ENCODE data around the gene PTPRA.

Gene PTPRA

GRCh38 chr20:2909953-2910352 is 36.7 kb downstream of the PTPRA start:
- no peak for TF ChIP-seq CTCF (IDR thresholded peaks at IDR 0.05)
- no peaks in the 10 kb centered on the region for H3K4me1 ChIP-seq (ENCODE audit: control insufficient read depth in 1 of 2, insufficient read depth in 1 of 2, low read depth in 1 of 2, low read length in 1 of 2)
- H3K27ac ChIP-seq, result no peak overlapping the region
- no peak overlapping the region for H3K4me3 ChIP-seq (ENCODE audit: low read depth in 1 of 2, low read length in 1 of 2)
- no peaks in the 10 kb centered on the region for H3K9me3 ChIP-seq
- no peaks in the 10 kb centered on the region for H3K27me3 ChIP-seq
- H3K36me3 ChIP-seq, result no peaks in the 10 kb centered on the region

- no peaks in the 10 kb centered on the region for H3K9me3 ChIP-seq
- H3K4me1 ChIP-seq (ENCODE audit: control insufficient read depth in 1 of 2, insufficient read depth in 1 of 2, low read depth in 1 of 2, low read length in 1 of 2), result peaks cover 3 to 6% of the 10 kb centered on the region in 2 experiments
- no peaks in the 10 kb centered on the region for H3K27me3 ChIP-seq
- no peak overlapping the region for H3K4me3 ChIP-seq (ENCODE audit: low read depth in 1 of 2, low read length in 1 of 2)
- H3K36me3 ChIP-seq, result no peaks in the 10 kb centered on the region
- TF ChIP-seq CTCF (IDR thresholded peaks at IDR 0.05), result no peak
- H3K27ac ChIP-seq, result no peak overlapping the region
These were observed 37.9 kb downstream of the PTPRA start for GRCh38 chr20:2911200-2911599.

GRCh38 chr20:2914160-2914559 is 40.9 kb downstream of the PTPRA start:
- no peak for TF ChIP-seq CTCF (IDR thresholded peaks at IDR 0.05)
- Histone ChIP-seq H3K4me3 (ENCODE audit: low read depth in 1 of 2, low read length in 1 of 2) (no peak overlapping the region), H3K27me3 (no peaks in the 10 kb centered on the region), H3K36me3 (no peaks in the 10 kb centered on the region), H3K27ac (no peak overlapping the region), H3K9me3 (no peaks in the 10 kb centered on the region), H3K4me1 (ENCODE audit: control insufficient read depth in 1 of 2, insufficient read depth in 1 of 2, low read depth in 1 of 2, low read length in 1 of 2) (peaks cover 27 to 32% of the 10 kb centered on the region in 2 experiments)

- no peak for TF ChIP-seq CTCF (IDR thresholded peaks at IDR 0.05)
- peaks cover 27 to 32% of the 10 kb centered on the region in 2 experiments for H3K4me1 ChIP-seq (ENCODE audit: control insufficient read depth in 1 of 2, insufficient read depth in 1 of 2, low read depth in 1 of 2, low read length in 1 of 2)
- H3K9me3 ChIP-seq, result no peaks in the 10 kb centered on the region
- H3K27ac ChIP-seq, result peak overlapping the region; percentile 65
- no peaks in the 10 kb centered on the region for H3K27me3 ChIP-seq
- no peaks in the 10 kb centered on the region for H3K36me3 ChIP-seq
- H3K4me3 ChIP-seq (ENCODE audit: low read depth in 1 of 2, low read length in 1 of 2), result no peak overlapping the region
These were observed 44.0 kb downstream of the PTPRA start for GRCh38 chr20:2917266-2917665.

- Histone ChIP-seq H3K9me3 (no peaks in the 10 kb centered on the region), H3K4me1 (ENCODE audit: control insufficient read depth in 1 of 2, insufficient read depth in 1 of 2, low read depth in 1 of 2, low read length in 1 of 2) (peaks cover 27 to 32% of the 10 kb centered on the region in 2 experiments), H3K27ac (peak overlapping the region; percentile 47), H3K27me3 (no peaks in the 10 kb centered on the region), H3K36me3 (no peaks in the 10 kb centered on the region), H3K4me3 (ENCODE audit: low read depth in 1 of 2, low read length in 1 of 2) (no peak overlapping the region)
- TF ChIP-seq CTCF (IDR thresholded peaks at IDR 0.05), result no peak
These were observed 45.1 kb downstream of the PTPRA start for GRCh38 chr20:2918096-2919049.

Data from neutrophil (primary cell).